ENCODE measurements around the gene LBP. TPM values are rescaled to one million over a fixed set of nuclear protein-coding genes. Genes with fewer than 3 reads are reported as not detected.

LBP gene
- total and polyA plus RNA-seq, 2 experiments from 2014 or later = not detected

- no peak overlapping the region for H3K4me3 ChIP-seq
- no peaks in the 10 kb centered on the region for H3K27me3 ChIP-seq
- DNase-seq (ENCODE audit: low read depth in 1 of 2, low spot score in 1 of 2) = no peak
- no peaks in the 10 kb centered on the region for H3K4me1 ChIP-seq (ENCODE audit: low read depth)
- no peak overlapping the region for H3K27ac ChIP-seq
- no peaks in the 10 kb centered on the region for H3K9me3 ChIP-seq (ENCODE audit: low read depth)
- H3K36me3 ChIP-seq = no peaks in the 10 kb centered on the region
- no peak for TF ChIP-seq CTCF (IDR thresholded peaks at IDR 0.05; ENCODE audit: low read depth, low read length)
Measured at GRCh38 chr20:38326309-38326708, 20.0 kb upstream of the LBP start.

GRCh38 chr20:38330638-38331037 is 15.6 kb upstream of the LBP start:
- no peak for TF ChIP-seq CTCF (IDR thresholded peaks at IDR 0.05; ENCODE audit: low read depth, low read length)
- no peaks in the 10 kb centered on the region for H3K27me3 ChIP-seq
- no peak overlapping the region for H3K4me3 ChIP-seq
- H3K4me1 ChIP-seq (ENCODE audit: low read depth) = no peaks in the 10 kb centered on the region
- no peak overlapping the region for H3K27ac ChIP-seq
- DNase-seq (ENCODE audit: low read depth in 1 of 2, low spot score in 1 of 2) = no peak
- no peaks in the 10 kb centered on the region for H3K36me3 ChIP-seq
- no peaks in the 10 kb centered on the region for H3K9me3 ChIP-seq (ENCODE audit: low read depth)

- Histone ChIP-seq H3K27ac (no peak overlapping the region), H3K36me3 (no peaks in the 10 kb centered on the region), H3K4me1 (ENCODE audit: low read depth) (no peaks in the 10 kb centered on the region), H3K9me3 (ENCODE audit: low read depth) (no peaks in the 10 kb centered on the region), H3K27me3 (no peaks in the 10 kb centered on the region), H3K4me3 (no peak overlapping the region)
- TF ChIP-seq CTCF (IDR thresholded peaks at IDR 0.05; ENCODE audit: low read depth, low read length) = no peak
- DNase-seq (ENCODE audit: low read depth in 1 of 2, low spot score in 1 of 2) = no peak
Measured at GRCh38 chr20:38331245-38331644, 15.0 kb upstream of the LBP start.

- no peaks in the 10 kb centered on the region for H3K4me1 ChIP-seq (ENCODE audit: low read depth)
- no peak overlapping the region for H3K4me3 ChIP-seq
- no peaks in the 10 kb centered on the region for H3K36me3 ChIP-seq
- no peak for TF ChIP-seq CTCF (IDR thresholded peaks at IDR 0.05; ENCODE audit: low read depth, low read length)
- no peak overlapping the region for H3K27ac ChIP-seq
- H3K9me3 ChIP-seq (ENCODE audit: low read depth) = no peaks in the 10 kb centered on the region
- no peak for DNase-seq (ENCODE audit: low read depth in 1 of 2, low spot score in 1 of 2)
- no peaks in the 10 kb centered on the region for H3K27me3 ChIP-seq
Measured at GRCh38 chr20:38331814-38332213, 14.5 kb upstream of the LBP start.

- H3K4me1 ChIP-seq (ENCODE audit: low read depth) = peaks cover under 1% of the 10 kb centered on the region
- no peaks in the 10 kb centered on the region for H3K36me3 ChIP-seq
- no peaks in the 10 kb centered on the region for H3K27me3 ChIP-seq
- no peak overlapping the region for H3K4me3 ChIP-seq
- TF ChIP-seq CTCF (IDR thresholded peaks at IDR 0.05; ENCODE audit: low read depth, low read length) = no peak
- no peaks in the 10 kb centered on the region for H3K9me3 ChIP-seq (ENCODE audit: low read depth)
- no peak for DNase-seq (ENCODE audit: low read depth in 1 of 2, low spot score in 1 of 2)
- no peak overlapping the region for H3K27ac ChIP-seq
Measured at GRCh38 chr20:38334016-38334415, 12.3 kb upstream of the LBP start.

GRCh38 chr20:38336726-38337125 is 9.6 kb upstream of the LBP start:
- H3K36me3 ChIP-seq = no peaks in the 10 kb centered on the region
- DNase-seq (ENCODE audit: low read depth in 1 of 2, low spot score in 1 of 2) = no peak
- H3K4me3 ChIP-seq = no peak overlapping the region
- H3K4me1 ChIP-seq (ENCODE audit: low read depth) = peaks cover 4% of the 10 kb centered on the region
- no peaks in the 10 kb centered on the region for H3K27me3 ChIP-seq
- no peak for TF ChIP-seq CTCF (IDR thresholded peaks at IDR 0.05; ENCODE audit: low read depth, low read length)
- H3K9me3 ChIP-seq (ENCODE audit: low read depth) = no peaks in the 10 kb centered on the region
- no peak overlapping the region for H3K27ac ChIP-seq

Measured in cardiac muscle cell (in vitro differentiated cells and primary cell).